Dermis blood vessel endothelial cell (primary cell): ENCODE data around the gene NDST1. TPM values are rescaled to one million over a fixed set of nuclear protein-coding genes. Genes with fewer than 3 reads are reported as not detected.
A peak's percentile ranks its signal among the peaks of the same experiment; 100 is the strongest.

Source experiments
- DNase-seq: peaks from one replicate; pipeline ENCODE4 v3.0.0; 2010
- total RNA-seq: library from RNA; depleted of rRNA; stranded (reverse); fragments of >200 nt; gene quantifications from 2 replicates; pipeline ENCODE4 v1.2.3, GENCODE V29; 2014

Gene NDST1
- total RNA-seq, 1 donor from 2014 or later, result 68.1 TPM

DNA sequence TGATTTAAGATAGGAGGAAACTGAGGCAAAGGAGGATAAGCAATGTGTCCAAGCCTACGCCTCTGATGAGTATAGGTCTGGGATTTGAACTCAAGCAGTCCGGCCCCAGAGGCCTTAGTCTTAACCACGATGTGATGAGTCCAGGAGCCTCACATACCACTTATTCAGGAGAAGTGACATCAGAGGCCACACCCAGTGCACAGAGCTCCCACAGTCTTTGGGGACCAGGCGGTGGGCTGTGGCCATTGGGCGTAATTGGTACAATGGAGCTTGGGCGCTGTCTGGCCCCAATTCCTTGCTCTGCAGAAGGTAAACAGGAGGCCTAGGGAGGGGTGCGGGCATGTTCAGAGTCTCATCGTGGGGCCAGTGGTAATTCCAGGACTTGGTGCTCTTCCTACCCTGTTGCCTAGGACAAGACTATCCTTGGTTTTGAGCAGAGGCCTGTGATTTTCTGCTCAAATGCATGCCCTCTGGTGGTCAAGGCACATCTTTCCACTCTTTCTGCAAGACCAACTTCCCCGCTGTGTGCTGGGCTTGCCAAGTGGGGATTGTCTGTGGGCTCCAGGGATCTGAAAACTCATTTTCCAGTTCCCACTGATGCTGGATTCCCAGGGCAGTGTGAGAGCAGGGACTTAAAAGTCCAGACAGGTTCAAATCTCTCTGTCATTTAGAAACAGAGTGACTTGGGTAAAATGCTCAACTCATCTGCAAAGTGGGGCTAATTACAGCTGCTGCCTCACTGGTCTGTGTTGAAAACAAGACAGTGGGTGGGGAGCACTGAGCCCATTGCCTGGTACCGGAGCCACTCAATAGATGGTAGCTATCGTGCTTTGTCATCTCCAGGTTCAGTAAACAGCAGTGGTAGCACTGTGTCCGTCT is 15.8 kb downstream of the NDST1 start:
- peak; percentile 88 for DNase-seq

GRCh38 chr5:150525163-150525562 is 17.2 kb downstream of the NDST1 start:
- no peak for DNase-seq

DNA sequence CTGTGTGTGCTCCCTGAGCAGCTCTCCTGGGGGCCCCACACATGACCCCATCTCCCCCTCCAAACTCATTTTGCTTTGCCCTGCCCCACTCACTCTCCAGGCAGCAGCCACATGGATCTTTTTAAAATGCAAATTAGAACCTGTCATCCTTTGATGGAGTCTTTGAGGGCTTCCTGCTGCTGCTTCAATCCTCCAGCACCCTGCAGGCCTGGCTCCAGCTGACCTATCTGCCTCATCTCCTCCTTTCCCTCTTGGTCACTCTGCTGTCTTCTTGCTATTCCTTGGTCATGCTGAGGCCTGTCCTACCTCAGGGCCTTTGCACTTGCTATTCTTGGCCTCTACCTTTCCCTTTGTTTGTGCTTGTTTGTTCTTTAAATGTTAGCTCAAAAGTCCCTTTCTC is 17.9 kb downstream of the NDST1 start:
- no peak for DNase-seq

GRCh38 chr5:150527038-150527437 is 19.1 kb downstream of the NDST1 start:
- no peak for DNase-seq

DNA sequence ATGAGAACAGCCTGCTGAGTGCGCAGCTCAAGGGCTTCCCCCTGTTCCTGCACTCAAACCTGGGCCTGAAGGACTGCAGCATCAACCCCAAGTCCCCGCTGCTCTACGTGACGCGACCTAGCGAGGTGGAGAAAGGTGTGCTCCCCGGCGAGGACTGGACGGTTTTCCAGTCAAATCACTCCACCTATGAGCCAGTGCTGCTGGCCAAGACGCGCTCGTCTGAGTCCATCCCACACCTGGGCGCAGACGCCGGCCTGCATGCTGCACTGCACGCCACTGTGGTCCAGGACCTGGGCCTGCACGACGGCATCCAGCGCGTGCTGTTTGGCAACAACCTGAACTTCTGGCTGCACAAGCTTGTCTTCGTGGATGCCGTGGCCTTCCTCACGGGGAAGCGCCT is 19.9 kb downstream of the NDST1 start:
- no peak for DNase-seq

- DNase-seq, result no peak
These were observed 21.1 kb downstream of the NDST1 start for GRCh38 chr5:150528924-150529546.

DNA sequence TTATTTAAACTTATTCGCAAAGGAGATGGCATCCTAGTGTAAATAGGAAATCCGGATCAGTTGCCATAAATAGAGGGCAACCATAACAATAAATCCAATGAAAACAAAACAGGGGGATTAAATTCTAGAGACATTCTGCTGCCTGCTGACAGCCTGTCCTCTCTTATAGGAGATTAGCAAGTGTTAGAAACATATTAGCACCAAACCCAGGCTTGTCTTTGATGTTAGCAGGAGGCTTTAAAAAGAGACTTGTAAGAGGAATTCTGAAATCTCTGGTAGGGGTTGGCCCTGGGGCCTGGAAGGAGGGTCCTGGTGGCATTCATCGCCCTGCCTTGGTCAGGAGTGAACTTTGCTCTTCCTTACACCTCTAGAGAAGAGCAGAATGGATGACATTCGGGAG is 21.6 kb downstream of the NDST1 start:
- DNase-seq, result no peak

- no peak for DNase-seq
These were observed 22.5 kb downstream of the NDST1 start for GRCh38 chr5:150530423-150530822.

- DNase-seq, result no peak
These were observed 23.1 kb downstream of the NDST1 start for GRCh38 chr5:150530951-150531588.

DNA sequence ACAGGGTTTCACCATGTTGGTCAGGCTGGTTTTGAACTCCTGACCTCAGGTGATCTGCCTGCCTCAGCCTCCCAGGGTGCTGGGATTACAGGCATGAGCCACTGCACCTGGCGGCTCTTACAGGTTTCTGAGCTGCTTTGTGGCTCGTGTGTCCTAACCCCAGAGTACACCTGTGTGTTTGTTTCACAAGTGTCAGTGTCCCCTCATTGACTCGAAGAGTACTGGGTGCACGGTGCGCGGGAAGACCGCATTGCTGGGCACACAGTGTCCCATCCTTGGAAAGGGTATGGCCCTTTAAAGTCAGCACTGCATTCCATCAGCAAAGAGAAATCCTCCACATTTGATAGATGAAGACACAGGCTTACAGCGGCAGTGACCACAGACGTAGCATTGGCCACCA is 23.8 kb downstream of the NDST1 start:
- DNase-seq, result no peak

GRCh38 chr5:150532151-150532550 is 24.2 kb downstream of the NDST1 start:
- no peak for DNase-seq

- DNase-seq, result no peak
These were observed 25.1 kb downstream of the NDST1 start for GRCh38 chr5:150532996-150533395.

GRCh38 chr5:150534811-150535210 is 26.9 kb downstream of the NDST1 start:
- DNase-seq, result no peak

GRCh38 chr5:150535611-150536010 is 27.7 kb downstream of the NDST1 start:
- no peak for DNase-seq

- DNase-seq, result no peak
These were observed 30.3 kb downstream of the NDST1 start for GRCh38 chr5:150538007-150538917.

GRCh38 chr5:150539206-150539605 is 31.3 kb downstream of the NDST1 start:
- DNase-seq, result no peak

- no peak for DNase-seq
These were observed 32.1 kb downstream of the NDST1 start for GRCh38 chr5:150540042-150540441.

- peak; percentile 95 for DNase-seq
These were observed 32.9 kb downstream of the NDST1 start for GRCh38 chr5:150540615-150541396.

DNA sequence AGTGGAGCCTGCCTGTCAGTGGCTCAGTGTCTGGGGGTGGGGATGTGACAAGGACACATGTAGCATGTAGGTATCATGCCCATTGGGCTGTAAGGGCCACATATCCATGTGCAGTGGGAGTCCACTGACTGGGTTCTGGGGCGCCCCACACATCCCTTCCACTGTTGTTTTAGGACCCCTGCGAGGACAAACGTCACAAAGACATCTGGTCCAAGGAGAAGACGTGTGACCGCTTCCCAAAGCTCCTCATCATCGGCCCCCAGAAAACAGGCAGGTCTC is 33.4 kb downstream of the NDST1 start:
- no peak for DNase-seq

DNA sequence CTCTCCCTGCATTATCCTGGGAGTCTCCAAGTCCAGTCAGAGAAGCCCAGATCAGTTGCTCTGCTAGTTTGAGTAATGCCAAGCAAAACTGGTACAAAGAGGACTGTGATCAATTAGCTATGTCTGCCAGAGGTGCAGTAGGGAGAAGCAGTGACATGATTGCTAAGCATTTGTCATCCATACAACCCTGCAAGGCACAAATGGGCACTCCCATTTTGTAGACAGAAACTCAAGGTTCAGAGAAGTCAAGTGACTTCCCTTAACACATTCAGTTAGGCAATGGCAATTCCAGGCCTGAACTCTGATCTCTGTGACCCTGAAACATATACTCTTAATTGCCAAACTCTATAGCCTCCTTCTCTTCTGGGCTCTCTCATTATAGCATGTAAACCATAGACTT is 34.0 kb downstream of the NDST1 start:
- DNase-seq, result no peak

DNA sequence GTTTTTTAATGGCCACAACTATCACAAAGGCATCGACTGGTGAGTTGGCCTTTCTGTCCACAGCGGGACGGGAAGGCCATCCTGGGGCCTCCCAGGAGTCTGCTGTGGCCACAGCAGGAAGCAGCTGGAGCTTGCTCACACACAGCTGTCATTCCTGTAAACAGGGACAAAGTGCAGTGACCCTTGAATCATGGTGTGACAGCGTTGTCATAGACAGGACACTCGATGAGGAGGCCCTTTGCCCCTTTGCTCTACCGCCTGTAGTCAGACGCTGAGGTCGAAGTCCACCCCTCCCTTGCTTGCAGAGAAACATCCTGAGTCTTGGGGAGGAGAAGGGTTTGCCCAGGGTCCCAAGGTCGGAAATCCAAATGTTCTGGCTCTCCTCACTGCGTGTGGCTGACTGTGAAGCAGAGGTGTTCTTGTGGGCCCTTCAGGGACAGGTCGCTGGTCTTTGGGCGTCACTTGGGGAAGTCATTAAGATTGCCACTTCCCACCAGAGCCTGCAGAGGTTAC is 35.1 kb downstream of the NDST1 start:
- DNase-seq, result peak; percentile 73
